Activated naive CD4-positive, alpha-beta T cell treated with anti-CD3 and anti-CD28 coated beads, Interleukin-2, amount 50 U/mL, for 16 hours (primary cell): ENCODE data around the gene PAFAH1B1.
"Not testable (repeated sequence)": the region's sequence is repeated elsewhere in the genome, so short reads cannot be mapped to it uniquely, and the experiment has no call there.

ENCODE experiments used
- DNase-seq: peaks from one replicate; pipeline ENCODE4 v3.0.0-alpha.2; 2020

PAFAH1B1 gene

DNA sequence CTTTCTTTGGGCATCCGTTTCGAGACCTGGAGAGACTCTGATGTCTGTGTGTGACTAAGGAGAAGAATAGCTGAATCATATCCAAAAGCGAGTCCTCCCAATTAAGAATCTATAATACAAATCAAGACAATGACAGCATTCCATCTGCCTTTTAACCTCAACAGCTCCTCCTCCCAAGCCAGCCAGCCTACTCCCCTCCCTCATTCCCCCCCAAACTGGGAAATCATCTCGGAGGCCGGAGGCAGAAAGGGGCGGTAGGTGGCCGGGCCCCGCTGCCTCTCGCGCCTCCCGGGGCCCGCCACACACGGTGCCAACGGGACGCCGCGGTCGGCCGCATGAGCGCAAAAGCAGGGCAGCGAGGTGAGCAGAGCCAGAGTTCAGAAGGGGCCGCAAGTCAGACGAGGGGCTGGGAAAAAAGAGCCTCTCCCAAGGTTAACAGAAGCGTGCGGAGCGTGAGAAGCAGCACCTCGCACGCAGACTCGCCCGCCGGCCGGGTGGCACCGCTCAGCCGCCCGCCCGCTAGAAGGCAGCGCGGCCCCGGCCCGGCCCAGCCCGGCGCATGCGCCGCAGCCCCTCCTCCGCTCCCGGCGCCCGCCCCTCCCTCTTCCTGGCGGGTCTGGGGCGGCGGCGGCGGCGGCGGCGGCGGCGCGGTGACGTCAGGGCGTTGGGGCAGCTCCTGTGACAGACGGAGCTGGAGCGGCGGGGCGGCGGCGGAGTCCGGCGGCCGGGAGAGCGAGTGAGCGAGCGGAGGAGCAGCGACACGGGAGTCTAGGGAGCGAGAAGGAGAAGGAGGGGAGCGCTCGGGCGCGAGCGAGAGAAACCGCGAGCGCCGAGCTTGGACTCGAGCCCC, at the start of gene PAFAH1B1:
Gene PAFAH1B1 (plus strand): TSS at position 684 of the 850 bp plus-strand sequence. CDS start 44,635 bp downstream, outside the sequence.
- peak; percentile 97 for DNase-seq

DNA sequence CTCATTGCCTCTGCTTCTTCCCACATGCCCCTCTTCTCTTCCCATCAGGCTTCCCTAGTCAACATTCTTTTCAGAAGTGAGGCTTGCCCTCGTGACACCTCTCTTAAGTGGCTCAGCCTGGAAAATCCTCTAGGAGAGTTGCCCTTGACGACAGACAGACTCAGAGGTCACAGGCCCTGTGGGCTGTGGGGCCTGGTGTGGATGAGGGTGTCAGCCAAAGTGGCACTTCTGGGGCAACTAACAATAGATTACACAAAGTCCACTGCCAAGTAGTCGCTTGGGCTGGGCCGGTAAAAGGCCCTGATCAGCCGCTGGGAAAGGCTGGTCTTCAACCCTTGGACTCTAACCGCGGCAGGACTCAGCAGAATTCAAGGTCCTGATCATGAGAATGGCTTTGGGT, 48.1 kb upstream of the PAFAH1B1 start:
- no peak for DNase-seq

DNA sequence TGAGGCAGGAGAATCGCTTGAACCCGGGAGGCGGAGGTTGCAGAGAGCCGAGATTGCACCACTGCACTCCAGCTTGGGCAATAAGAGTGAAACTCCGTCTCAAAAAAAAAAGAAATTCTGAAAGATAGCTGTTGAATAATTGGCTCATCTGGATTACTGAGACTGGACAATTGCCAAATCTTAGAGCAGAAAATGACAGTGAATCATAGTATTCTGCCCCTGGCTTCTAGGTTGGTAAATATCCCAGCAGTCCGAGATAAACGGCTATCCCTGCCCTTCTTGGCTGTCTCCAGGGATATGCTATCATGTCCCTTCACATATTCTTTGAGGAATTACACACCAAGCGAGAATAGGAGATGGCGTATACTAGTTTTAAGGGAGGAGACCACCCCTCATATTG, 46.3 kb upstream of the PAFAH1B1 start:
- no peak for DNase-seq

DNA sequence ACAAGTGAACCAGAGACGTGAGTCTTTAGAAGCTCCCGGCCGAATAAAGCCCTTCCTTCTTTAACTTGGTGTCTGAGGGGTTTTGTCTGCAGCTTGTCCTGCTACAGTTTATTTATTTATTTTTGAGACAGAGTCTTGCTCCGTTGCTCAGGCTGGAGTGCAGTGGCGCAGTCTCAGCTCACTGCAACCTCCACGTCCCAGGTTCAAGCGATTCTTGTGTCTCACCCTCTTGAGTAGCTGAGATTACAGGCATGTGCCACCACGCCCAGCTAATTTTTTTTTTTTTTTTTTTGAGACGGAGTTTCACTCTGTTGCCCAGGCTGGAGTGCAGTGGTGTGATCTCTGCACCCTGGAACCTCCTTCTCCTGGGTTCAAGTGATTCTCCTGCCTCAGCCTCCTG, 45.4 kb upstream of the PAFAH1B1 start:
- DNase-seq = not testable (repeated sequence)

DNA sequence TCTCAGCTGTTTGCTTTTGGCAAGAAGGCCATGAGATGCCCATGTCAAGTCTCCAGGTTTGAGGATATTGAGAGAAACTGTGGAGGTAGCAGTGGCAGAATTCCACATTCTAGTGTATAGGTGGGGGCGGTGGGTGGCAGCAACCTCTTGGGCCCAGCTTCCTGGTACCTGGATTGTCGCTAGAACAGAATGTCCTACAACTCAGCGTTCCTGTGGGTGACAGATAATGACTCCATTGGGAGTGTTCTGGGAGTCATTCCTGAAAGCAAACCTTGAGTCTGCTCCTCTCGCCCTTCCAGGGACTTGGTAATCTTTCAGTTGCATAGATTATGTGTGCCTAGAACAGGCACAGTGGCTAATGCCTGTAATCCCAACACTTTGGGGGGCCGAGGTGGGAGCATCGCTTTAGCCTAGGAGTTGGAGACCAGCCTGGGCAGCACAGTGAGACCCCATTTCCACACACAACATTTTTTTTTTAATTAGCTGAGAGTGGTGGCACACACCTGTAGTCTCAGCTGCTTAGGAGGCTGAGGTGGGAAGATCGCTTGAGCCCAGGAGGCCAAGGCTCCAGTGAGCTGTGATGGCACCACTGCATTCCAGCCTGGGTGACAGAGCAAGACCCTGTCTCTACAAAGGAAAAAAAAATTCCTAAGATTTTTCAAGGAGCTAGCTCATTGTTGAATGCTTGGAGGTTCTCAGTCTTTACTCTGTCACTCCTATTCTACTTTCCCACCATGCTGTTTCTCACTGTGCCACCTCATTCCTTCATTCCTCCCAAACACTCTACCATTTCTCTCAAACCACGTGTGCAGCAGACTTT, 43.9 kb upstream of the PAFAH1B1 start:
- DNase-seq = no peak

DNA sequence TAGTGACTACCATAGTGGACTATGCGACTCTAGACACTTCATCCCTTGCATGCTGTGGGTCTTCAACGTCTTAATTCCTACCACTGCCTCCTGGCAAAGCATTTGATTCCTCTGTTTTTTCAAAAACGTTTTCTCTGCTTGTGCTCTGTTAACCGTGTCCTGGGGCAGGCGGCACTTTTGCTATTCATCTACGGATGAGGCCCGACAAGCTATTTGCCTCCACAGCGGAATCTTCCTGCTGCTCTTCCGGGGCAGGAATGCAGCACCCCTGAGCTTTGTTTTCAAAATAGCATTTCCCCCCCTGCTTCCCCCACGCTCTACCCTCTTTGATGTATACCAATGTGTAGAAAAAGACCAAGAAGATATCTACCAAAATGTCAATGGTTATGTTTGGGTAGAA, 42.0 kb upstream of the PAFAH1B1 start:
- no peak for DNase-seq

DNA sequence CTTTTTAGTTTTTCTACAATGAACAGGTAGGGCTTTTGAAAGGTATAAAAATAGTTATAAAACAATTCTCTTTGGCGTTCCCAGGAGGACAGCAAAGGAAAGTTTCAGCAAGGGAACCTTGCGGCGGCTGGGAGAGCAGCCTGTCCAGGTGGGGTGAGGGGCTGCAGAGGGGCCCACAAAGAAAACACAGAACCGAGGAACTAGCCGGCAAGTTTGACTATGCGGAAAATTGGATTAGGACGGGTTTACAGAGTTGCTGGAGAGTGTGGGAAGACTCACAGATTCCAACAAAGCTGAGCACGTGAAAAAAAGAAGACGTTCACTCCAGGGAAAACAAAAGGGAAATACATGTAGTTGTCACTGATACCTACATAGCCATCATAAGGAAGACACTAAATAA, 41.5 kb upstream of the PAFAH1B1 start:
- DNase-seq = no peak

DNA sequence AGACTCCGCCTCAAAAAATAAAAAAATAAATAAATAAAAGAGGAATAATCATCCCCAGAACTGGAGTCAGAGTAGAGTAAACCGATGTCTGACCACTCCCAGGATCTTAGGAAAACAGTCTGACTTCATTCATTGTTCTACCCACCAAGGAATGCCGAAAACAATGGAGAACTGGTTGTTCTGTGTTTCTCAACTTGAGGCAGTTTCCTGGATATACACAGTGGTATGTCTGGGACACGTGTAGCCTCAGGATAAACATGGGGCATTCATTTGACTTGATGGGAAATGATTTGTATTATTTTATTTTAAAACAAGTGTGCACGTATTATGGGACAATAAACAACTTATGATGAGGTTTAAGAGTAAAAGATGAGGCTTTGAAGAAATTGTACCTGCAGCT, 32.8 kb upstream of the PAFAH1B1 start:
- no peak for DNase-seq

DNA sequence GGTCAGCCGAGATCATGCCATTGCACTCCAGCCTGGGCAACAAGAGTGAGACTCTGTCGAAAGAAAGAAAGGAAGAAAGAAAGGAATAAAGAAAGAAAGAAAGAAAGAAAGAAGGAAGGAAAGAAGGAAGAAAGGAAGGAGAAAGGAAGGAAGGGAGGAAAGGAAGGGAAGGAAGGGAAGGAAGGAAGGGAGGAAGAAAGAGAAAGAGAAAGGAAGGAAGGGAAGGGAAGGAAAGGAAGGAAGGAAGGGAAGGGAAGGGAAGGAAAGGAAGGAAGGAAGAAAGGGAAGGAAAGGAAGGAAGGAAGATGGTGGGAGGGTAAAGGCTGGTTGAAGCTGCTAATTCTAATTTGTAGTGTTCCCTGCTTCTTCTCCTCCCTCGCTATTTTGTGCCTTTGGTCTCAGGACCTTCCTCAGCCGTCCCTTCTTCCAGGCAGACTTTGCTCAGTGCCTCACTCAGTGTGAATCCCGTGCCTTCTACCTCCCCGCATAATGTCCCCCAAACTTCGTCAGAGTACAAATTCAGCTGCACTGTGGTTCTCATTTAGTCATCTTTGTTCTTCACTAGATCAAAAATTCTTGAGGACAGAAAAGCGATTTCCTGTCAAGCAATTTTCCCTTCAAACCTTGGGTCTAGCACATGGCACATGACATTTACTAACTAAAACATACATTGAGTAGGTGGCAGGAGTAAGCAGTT, 31.1 kb upstream of the PAFAH1B1 start:
- DNase-seq = no peak

DNA sequence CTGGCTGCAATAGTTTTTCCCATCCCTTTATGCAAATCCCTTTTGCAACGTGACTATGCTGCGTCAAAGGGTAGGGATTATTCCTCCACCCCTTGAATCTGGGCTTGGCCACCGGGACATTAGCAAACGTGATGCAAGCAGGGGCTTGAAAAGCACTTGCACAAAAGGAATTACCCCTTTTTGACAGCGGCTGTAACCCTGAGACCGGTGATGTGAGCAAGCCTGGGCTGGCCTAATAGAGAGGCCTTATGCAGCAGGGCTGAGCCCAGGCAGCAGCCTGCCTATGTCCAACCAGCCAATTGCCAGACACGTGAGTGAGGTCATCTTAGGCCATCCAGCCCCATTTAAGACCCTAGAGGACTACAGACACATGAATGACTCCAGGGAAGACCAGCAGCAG, 30.4 kb upstream of the PAFAH1B1 start:
- DNase-seq = no peak

DNA sequence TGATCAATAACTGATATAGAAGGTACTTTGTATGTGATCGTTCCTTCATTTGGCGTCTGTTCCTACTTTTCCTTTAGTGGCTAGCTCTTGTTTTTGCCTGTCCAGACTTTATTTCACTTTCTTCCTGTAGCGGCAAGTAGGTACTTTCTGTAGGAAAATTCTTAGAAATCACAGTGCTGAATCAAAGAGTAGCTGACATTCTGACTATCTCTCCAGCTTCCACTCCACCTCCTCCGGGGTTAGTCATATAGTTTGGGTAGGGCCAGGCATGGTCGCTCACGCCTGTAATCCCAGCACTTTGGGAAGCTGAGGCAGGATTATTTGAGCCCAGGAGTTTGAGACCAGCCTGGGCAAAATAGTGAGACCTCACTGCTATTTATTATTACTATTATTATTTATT, 29.9 kb upstream of the PAFAH1B1 start:
- DNase-seq = no peak

DNA sequence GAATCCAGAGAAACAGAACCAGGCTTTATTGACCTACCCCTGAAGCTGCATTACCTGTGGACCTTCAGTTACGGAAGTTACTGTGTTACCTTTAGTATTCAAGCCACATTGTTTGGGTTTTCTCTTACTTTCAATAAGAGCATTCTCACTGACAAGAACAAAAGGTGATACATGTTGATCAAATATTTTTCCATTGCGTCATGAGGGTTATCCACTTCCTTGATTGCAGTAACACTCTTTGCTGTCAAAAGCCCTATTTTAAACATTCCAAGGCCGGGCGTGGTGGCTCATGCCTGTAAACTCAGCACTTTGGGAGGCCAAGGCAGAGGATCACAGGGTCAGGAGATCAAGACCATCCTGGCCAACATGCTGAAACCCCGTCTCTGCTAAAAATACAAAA, 28.6 kb upstream of the PAFAH1B1 start:
- no peak for DNase-seq

DNA sequence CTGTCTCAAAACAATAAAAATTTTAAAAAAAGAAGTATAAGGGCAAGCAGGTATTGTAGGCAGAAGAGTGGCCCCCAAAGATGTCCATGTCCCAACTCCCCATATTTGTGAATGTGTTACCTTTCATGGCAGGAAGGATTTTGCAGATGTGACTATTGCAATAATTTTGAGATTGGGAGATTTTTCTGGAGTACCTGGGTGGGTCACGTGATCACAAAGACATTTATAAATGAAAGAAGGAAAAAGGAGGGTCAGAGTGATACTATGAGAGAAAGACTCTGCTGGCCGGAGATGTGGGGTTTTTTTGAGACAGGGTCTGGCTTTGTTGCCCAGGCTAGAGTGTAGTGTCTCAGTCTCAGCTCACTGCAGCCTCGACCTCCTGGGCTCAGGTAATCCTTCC, 27.4 kb upstream of the PAFAH1B1 start:
- no peak for DNase-seq

DNA sequence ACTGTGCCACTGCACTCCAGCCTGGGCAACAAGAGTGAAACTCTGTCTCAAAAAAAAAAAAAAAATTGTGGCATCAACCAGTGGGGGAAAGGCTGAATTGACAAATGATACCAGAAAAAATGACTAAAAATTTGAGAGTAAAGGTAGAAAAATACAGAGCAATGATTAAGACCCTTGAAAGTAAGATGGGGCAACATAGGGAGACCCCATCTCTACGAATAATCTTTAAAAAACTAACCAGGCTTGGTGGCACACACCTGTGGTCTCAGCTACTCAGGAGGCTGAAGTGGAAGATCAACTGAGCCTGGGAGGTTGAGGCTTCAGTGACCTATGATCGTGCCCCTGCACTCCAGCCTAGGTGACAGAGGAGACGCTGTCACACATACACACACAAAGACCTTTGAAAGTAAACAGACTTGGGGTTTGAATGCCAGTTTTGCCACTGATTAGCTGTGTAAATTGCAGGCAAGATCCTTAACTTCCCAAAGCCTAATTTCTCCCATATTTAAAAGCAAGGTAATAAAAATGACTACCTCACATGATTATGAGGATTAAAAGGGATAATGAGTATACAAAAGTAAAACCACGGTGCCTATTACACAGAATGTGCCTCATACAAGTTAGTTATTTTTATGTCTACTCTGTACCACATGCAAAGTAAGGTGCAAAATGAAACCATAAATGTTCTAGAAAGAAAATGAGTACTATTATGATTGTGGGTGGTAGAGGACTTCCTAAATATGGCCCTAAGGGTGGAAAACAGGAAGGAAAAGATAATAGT, 21.7 kb upstream of the PAFAH1B1 start:
- DNase-seq = no peak

DNA sequence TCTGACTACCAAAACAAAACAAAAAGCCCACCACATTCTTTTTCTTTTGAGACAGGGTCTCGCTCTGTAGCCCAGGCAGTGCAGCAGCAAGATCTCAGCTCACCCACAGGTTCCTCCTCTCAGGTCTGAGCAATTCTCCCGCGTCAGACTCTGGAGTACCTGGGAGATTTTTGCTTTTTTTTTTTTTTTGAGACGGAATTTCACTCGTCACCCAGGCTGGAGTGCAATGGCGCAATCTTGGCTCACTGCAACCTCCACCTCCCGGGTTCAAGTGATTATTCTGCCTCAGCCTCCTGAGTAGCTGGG, 21.2 kb upstream of the PAFAH1B1 start:
- not testable (repeated sequence) for DNase-seq

DNA sequence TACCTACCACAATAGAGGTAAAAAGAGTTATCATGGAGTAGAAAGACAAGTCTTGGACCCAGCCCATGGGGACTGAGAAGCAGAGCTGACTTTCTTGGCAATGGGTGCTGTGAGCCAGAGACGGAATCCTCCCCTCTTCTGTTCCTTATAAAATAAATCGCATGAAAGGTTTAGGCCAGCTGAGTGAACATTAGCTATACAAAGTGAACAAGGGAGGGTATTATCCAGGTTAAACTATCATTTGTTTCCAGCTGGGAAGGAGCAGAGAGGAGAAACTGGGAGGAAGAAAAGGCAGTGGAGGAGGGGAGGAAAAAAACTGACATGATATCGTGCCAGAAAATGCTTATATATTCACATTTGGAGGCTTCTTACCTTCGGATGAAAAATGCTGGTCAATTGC, 13.3 kb upstream of the PAFAH1B1 start:
- no peak for DNase-seq

DNA sequence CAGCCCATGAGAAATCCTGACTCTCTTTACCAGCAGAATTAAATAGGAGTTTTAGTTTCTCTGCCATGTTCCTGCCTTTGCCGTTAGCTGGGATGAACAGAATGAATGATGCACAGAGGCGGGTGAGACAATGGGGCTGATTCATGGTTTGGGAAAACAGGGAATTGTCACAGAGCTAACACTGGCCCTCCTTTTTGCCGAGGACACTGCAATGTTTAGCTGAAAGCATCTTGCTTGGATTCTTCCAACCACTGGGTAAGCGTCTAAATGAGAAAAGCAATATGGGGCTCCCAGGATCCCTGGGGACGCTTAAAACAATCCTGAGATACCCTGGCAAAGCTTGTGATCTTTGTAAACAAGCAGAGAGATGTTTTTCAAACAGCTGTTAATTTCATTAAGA, 12.8 kb upstream of the PAFAH1B1 start:
- no peak for DNase-seq

DNA sequence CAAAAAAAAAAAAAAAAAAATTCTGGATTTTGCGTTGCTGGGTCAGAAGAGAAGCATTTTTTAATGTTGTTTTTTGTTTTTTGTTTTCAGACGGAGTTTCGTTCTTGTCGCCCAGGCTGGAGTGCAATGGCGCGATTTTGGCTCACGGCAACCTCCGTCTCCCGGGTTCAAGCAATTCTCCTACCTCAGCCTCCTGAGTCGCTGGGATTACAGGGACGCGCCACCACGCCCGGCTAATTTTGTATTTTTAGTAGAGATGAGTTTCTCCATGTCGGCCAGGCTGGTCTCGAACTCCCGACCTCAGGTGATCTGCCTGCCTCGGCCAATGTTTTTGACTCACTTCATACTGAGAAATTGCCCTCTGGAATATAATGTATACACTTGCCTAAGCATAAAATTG, 11.0 kb upstream of the PAFAH1B1 start:
- no peak for DNase-seq

DNA sequence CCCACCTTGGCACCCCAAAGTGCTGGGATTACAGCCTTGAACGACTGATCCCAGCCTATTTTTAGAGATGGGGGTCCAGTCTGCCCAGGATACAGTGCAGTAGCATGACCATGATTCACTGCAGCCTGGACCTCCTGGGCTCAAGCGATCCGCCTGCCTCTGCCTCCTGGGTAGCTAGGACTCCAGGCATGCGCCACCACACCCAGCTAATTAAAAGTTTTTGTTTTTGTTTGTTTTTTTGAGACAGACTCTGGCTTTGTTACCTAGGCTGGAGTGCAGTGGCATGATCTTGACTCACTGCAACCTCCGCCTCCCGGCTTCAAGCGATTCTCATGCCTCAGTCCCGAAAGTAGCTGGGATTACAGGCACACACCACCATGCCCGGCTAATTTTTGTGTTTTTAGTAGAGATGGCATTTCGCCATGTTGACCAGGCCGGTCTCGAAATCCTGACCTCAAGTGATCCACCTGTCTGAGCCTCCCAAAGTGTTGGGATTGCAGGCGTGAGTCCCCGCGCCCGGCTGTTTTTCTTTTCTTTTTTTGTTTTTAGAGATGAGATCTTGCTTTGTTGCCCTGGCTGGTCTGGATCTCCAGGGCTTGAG, 2.3 kb upstream of the PAFAH1B1 start:
- DNase-seq = no peak

DNA sequence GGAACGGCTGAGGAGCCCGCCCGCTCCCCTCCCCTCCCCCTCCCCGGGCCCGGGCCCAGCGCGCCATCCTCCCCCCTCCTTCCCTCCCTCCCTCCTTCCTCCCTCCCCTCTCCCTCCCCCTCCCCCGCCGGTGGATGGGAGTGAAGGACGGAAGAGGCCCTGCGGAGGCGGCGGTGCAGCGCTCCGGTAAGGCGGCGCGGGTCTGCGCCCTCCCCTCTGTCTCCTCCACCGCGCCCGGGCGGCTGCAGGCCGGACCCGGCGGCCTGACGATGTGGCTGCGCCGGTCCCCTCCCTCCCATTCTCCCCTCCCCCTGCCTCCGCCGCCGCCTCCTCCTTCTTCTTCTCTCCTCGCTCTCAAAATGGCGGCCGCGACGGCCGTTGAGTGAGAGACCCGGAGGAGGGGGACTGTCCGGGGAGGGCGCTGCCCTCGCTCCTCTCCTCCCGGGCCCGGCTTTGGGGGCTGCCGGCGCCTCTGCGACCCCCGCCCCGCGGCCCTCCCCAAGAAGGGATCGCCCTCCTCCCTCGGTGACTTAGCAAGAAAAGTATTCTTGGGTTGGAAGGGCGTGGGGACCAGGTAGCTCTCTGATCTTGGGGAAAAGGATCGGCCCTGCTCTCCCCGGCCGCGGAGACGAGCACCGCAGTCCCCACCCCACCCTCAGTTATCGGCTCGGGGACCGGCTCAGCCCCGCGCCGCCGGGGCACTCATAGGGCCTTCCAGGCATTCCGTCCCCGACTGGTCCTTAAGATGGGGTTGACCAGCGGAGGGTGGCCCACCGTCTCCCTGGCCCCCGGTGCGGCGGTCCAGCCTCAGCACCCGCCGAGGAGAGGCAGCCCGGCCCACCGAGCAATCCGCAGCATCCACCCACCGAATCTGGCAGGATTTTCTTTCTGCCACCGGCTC, 617 bp downstream of the PAFAH1B1 start:
- DNase-seq = peak; percentile 84
